Mucosa of descending colon (tissue), 3 donors: ENCODE results near the gene ANTXR1. TPM values are rescaled to one million over a fixed set of nuclear protein-coding genes. Genes with fewer than 3 reads are reported as not detected.

Source experiments
- ATAC-seq: fragments of 200-7000 bp; cut with Tn5 transposase; one replicate; pipeline ENCODE4 v1.9.1; 2020; ENCODE audit warnings: mild to moderate bottlenecking, moderate library complexity
- DNase-seq, 3 donors: peaks; one replicate each; pipeline ENCODE4 v3.0.0-alpha.2; 2020
- H3K36me3 ChIP-seq: fragments of 200-600 bp; one replicate; pipeline ENCODE4 v1.8.0; 2021; ENCODE audit warnings: low read depth, mild to moderate bottlenecking
- H3K4me1 ChIP-seq: fragments of 200-600 bp; one replicate; pipeline ENCODE4 v1.8.0; 2021; ENCODE audit warnings: low read depth, mild to moderate bottlenecking
- H3K4me3 ChIP-seq: fragments of 200-600 bp; one replicate; pipeline ENCODE4 v1.8.0; 2021; ENCODE audit warnings: mild to moderate bottlenecking
- H3K9me3 ChIP-seq: fragments of 200-600 bp; one replicate; pipeline ENCODE4 v1.8.0; 2021; ENCODE audit warnings: mild to moderate bottlenecking
- intact Hi-C, 2 donors: fragments of 100-400 bp; cut with DNase I in 1 of 2; cut with micrococcal nuclease in 1 of 2; formaldehyde crosslinking; loops; one replicate each; pipeline versions ENCODE4 v1.11.0 to v1.11.1; 2022; cut with DNase I, micrococcal nuclease
- total RNA-seq, 3 donors: library from RNA; stranded (reverse); fragmentation: NEBNext Ultra II Directional in 2 of 3; extraction: Animal tissue kit (Norgen Biotek cat#: 25700) in 2 of 3; gene quantifications; one replicate each; pipeline versions ENCODE4 v1.2.1 to v1.2.4, GENCODE V29; 2021 to 2023
- TF ChIP-seq, protein P1 (sequence below): fragments of 200-600 bp; IDR thresholded peaks from one replicate; pipeline ENCODE4 v1.8.0; 2022; ENCODE audit warnings: antibody characterized with exemption, mild to moderate bottlenecking
- donor health status: DM: no; HTN: no; CAD: no; lungs with moderate emphysema.
- donor health status: DM: no; HTN: no; CAD: no.
- donor health status: DM: no; HTN: yes; CAD: no.

ANTXR1 gene
- total RNA-seq, 3 donors from 2014 or later: 10.7 to 77.7 (median 18.6) TPM

DNA sequence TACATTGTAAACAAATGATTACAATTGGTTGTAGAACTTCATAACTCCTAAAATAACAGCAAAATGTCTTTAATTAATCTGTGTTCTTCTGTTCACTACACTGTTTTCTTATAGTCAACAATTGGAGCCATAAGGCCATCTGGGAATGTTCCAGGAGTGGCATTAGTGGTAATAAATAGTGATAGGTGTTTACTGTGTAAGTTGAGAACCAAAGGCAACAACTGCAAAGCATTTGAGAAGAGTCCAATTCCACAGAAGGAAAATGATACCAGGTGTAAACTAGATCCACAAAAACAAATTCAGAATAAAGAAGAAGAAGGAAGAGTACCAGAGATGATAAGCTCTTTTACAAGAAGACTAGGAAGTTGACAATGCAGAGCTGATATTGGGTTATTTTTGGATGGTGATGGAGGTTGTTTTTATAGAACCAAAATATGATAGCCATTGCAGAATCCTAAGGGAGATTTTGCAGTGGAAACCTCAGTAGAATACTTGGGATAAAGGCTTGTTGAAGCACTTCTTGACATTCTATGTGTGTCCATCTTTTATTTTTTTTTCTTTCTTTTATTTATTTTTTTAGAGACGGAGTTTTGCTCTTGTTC is 52.9 kb downstream of the ANTXR1 start:
- intact Hi-C loops: no loop called here
- TF ChIP-seq, protein P1, sequence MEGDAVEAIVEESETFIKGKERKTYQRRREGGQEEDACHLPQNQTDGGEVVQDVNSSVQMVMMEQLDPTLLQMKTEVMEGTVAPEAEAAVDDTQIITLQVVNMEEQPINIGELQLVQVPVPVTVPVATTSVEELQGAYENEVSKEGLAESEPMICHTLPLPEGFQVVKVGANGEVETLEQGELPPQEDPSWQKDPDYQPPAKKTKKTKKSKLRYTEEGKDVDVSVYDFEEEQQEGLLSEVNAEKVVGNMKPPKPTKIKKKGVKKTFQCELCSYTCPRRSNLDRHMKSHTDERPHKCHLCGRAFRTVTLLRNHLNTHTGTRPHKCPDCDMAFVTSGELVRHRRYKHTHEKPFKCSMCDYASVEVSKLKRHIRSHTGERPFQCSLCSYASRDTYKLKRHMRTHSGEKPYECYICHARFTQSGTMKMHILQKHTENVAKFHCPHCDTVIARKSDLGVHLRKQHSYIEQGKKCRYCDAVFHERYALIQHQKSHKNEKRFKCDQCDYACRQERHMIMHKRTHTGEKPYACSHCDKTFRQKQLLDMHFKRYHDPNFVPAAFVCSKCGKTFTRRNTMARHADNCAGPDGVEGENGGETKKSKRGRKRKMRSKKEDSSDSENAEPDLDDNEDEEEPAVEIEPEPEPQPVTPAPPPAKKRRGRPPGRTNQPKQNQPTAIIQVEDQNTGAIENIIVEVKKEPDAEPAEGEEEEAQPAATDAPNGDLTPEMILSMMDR: no peak
- no peak for ATAC-seq

DNA sequence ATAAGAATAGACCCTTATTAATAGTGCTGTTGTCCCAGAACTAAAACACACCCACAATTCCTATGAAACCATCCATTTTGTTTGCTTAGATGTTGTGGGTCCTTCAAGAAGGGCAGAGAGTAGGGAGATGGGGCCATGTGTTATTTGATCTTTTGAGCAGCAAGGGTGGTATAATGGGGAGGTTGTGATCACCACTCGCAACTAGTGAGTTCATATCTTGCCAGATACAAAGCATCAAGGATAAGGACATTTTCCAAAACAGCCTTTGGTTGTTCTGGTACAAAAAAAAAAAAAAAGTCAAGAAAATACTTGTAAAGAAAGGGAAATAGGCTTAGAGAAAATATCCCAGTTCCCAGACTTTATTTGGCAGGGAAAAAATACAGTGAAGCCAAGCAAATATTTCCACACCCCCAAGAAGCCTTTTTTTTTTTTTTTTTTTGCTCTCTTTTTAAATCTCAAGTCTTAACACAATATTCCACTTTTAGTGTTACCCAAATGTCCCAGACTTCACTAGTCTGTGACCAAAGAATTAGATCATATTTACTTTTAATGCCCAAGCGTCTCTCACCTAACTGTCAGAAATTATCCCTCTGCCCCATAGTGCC is 54.1 kb downstream of the ANTXR1 start:
- intact Hi-C loops: no loop called here
- DNase-seq (no peak), ATAC-seq (no peak)
- TF ChIP-seq, protein P1: no peak
- no peak overlapping the region for H3K4me3 ChIP-seq
- no peaks in the 10 kb centered on the region for H3K4me1 ChIP-seq
- no peaks in the 10 kb centered on the region for H3K36me3 ChIP-seq
- no peaks in the 10 kb centered on the region for H3K9me3 ChIP-seq

More for the DNA sequence above, 52.9 kb downstream of the ANTXR1 start:
- no peaks in the 10 kb centered on the region for H3K36me3 ChIP-seq
- no peaks in the 10 kb centered on the region for H3K9me3 ChIP-seq
- no peak for DNase-seq
- H3K4me3 ChIP-seq: no peak overlapping the region
- no peaks in the 10 kb centered on the region for H3K4me1 ChIP-seq

DNA sequence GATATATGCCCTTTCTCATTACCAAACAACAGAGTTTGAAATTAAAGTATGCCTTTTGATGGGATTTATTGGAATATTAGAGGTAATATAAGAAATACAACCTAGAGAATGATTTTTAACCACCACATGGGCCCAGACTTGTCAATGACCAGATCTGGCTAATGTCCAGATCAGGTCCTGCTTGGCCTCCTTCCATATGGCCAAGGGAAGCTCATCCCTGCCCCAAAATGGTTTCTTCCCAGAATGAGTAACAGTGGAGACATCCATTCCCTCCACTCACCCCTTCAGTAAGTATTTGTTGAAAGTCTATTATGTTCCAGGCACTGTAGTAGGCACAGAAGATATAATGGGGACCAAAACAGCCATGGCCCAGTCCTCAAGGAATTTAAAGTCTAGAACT is 54.9 kb downstream of the ANTXR1 start:
- TF ChIP-seq, protein P1: no peak
- Histone ChIP-seq H3K4me1 (no peaks in the 10 kb centered on the region), H3K36me3 (no peaks in the 10 kb centered on the region), H3K9me3 (no peaks in the 10 kb centered on the region), H3K4me3 (no peak overlapping the region)
- intact Hi-C loops: no loop called here
- ATAC-seq (no peak), DNase-seq (no peak)

DNA sequence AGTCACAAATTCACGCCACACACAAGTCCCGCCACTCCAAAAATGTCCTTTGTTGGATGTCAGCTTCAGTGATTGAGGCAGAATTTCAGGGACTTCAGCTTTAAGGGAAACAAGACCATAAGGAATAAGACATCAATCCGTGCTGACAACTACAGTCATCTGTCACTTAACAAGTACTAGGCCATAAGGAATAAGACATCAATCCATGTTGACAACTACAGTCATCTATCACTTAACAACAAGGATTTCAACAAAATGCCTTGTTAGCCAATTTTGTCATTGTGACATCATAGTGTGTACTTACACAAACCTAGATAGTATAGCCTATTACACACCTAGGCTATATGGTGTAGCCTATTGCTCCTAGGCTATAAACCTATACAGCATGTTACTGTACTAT is 58.0 kb downstream of the ANTXR1 start:
- TF ChIP-seq, protein P1: no peak
- no peak for DNase-seq
- no peak overlapping the region for H3K4me3 ChIP-seq
- intact Hi-C loops: no loop called here
- no peaks in the 10 kb centered on the region for H3K4me1 ChIP-seq
- no peak for ATAC-seq
- H3K36me3 ChIP-seq: no peaks in the 10 kb centered on the region
- no peaks in the 10 kb centered on the region for H3K9me3 ChIP-seq

DNA sequence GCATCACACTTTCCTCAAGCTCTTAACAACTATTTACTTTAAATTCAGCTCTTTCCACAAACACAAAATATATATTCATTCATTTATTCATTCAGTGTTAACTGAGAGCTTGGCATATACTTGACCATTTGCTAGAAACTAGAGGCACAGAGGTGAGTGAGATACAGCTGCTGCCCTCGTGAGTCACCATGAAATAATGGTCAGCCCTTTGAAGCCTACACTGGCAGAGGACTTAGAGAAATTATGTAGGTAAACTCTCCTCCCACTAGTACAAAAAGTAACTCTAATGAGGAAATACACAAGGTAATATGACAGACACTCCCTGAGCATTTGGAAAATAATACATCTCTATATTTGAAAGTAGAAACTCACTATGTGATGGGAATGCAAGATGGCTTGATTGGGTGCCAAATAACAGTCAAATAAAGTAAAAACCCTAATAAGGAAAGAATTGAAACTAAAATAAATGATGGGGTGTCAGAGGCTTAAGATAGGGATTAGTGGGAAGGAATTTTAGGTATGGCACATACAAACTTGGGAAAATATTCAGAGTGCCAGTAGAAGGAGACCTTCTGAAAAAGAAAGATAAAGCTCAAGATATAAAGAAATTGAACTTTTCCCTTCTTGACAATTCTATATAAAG is 61.1 kb downstream of the ANTXR1 start:
- Histone ChIP-seq H3K4me3 (no peak overlapping the region), H3K4me1 (no peaks in the 10 kb centered on the region), H3K36me3 (no peaks in the 10 kb centered on the region), H3K9me3 (no peaks in the 10 kb centered on the region)
- TF ChIP-seq, protein P1: no peak
- intact Hi-C loops: no loop called here
- DNase-seq (no peak), ATAC-seq (peak; percentile 67)
